Lower lobe of right lung (tissue), 2 donors: ENCODE measurements around the gene CYTH1. TPM values are rescaled to one million over a fixed set of nuclear protein-coding genes. Genes with fewer than 3 reads are reported as not detected.
A peak's percentile ranks its signal among the peaks of the same experiment; 100 is the strongest.

Source experiments
- ATAC-seq, 2 donors: fragments of 200-7000 bp; cut with Tn5 transposase; one replicate each; pipeline ENCODE4 v1.9.1; 2020 to 2022; ENCODE audit warnings: mild to moderate bottlenecking in 2 of 2, moderate library complexity in 2 of 2
- DNase-seq: peaks from one replicate; pipeline ENCODE4 v3.0.0-alpha.2; 2020
- H3K27ac ChIP-seq: fragments of 200-600 bp; one replicate; pipeline ENCODE4 v1.8.0; 2022
- H3K27me3 ChIP-seq: fragments of 200-600 bp; one replicate; pipeline ENCODE4 v1.8.0; 2022; ENCODE audit warnings: low read depth
- H3K36me3 ChIP-seq: fragments of 200-600 bp; one replicate; pipeline ENCODE4 v1.8.0; 2022; ENCODE audit warnings: mild to moderate bottlenecking
- H3K4me1 ChIP-seq: fragments of 200-600 bp; one replicate; pipeline ENCODE4 v1.8.0; 2022
- H3K4me3 ChIP-seq: fragments of 200-600 bp; one replicate; pipeline ENCODE4 v1.8.0; 2022; ENCODE audit warnings: mild to moderate bottlenecking
- H3K9me3 ChIP-seq: fragments of 200-600 bp; one replicate; pipeline ENCODE4 v1.8.0; 2022
- CTCF ChIP-seq: fragments of 200-600 bp; IDR thresholded peaks from one replicate; pipeline ENCODE4 v1.8.0; 2022; ENCODE audit warnings: antibody characterized with exemption, mild to moderate bottlenecking
- intact Hi-C: fragments of 100-400 bp; cut with DNase I; formaldehyde crosslinking; loops from one replicate; pipeline ENCODE4 v1.11.0; 2022
- total RNA-seq: library from RNA; stranded (reverse); fragmentation: NEBNext Ultra II Directional; extraction: Animal tissue kit (Norgen Biotek cat#: 25700); gene quantifications from one replicate; pipeline ENCODE4 v1.2.1, GENCODE V29; 2021
- donor health status: DM: no; HTN: yes; CAD: no; lungs with severe emphysema.

Gene CYTH1
- total RNA-seq, 1 donor from 2014 or later, result 110 TPM

DNA sequence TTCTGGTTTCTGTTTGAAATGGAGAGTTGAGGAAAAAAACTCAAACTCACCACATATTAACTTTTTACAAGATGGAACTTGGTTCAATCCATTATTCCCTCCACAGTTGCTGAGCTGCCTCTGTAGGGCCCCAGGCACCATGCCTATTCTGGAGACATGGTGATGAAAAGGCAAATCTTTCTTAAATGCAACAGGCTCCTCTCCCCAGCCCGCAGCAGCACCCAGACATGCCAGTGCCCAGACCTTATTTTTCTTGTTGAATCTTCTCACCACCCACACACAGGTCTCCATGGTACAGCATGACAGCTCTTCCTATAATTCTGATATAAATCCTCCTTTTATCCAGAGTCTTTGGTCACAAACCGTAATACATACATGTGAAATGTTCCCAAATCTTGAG is 7.6 kb downstream of the CYTH1 start:
- Histone ChIP-seq H3K9me3 (no peaks in the 10 kb centered on the region), H3K36me3 (no peaks in the 10 kb centered on the region), H3K4me3 (peak overlapping the region; percentile 22), H3K27ac (peak overlapping the region; percentile 61), H3K27me3 (no peaks in the 10 kb centered on the region), H3K4me1 (peaks cover 61% of the 10 kb centered on the region)
- no peak for TF ChIP-seq CTCF
- intact Hi-C loops, result no loop called here
- ATAC-seq (no peak), DNase-seq (no peak)

DNA sequence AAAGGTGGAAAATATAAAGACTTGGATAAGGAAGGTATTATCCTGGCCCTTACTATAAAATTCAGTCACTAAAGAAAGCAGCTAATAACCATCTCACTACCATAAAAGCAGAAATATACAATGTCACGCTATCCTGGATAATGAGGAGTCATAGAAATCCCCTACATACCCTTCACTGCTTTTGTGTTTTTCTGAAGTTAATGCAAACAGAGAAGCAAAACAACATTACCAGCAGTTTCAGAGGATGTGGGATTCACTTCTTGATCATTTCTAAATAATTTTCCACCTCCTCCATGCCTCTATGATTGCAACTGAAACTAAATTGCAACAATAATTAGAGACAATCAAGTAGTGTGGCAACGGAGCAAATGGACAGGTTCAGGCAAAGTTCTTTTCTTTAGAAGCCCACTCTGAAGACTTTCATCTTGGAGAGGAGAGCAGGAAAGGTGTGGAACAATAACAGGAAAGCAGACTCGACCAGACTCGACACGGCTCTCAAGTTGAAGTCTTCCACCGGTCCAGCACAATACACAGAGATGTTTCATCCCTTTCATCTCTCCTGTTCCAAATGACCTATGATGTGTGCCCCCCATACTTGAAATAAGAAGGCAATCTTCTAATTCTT is 10.2 kb downstream of the CYTH1 start:
- peak overlapping the region; percentile 8 for H3K4me3 ChIP-seq
- H3K27ac ChIP-seq, result no peak overlapping the region
- intact Hi-C loops, result no loop called here
- H3K36me3 ChIP-seq, result no peaks in the 10 kb centered on the region
- H3K9me3 ChIP-seq, result no peaks in the 10 kb centered on the region
- H3K4me1 ChIP-seq, result peaks cover 60% of the 10 kb centered on the region
- no peaks in the 10 kb centered on the region for H3K27me3 ChIP-seq
- ATAC-seq (no peak), DNase-seq (no peak)
- no peak for TF ChIP-seq CTCF

DNA sequence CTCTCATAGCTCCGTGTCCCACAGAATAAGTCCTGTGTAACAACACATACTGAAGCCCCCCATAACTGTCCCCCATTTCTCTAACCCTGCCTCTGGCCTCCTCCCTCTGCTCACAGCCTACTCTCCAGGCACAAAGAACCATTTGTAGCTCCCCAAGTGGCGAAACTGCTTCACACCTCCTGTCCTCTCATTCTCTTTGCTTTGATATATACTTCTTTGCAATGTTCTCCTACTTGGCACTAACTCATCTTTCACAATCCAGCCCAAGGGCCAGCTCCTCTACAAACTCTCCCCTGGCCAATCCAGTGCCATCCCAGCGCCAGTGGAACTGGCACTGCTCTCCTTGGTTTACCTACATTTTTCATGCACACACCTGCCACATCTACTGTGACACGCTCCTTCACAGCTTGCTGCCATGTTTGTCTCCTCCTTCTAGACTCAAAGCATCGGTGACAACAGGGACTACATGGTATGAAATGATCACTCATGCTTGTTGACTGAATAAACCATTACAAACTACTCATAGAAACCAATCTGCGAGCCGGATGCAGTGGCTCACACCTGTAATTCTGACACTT is 12.8 kb downstream of the CYTH1 start:
- TF ChIP-seq CTCF, result no peak
- no peak overlapping the region for H3K4me3 ChIP-seq
- ATAC-seq, result no peak
- intact Hi-C loops, result no loop called here
- H3K27me3 ChIP-seq, result no peaks in the 10 kb centered on the region
- no peaks in the 10 kb centered on the region for H3K36me3 ChIP-seq
- H3K4me1 ChIP-seq, result peaks cover 70% of the 10 kb centered on the region
- no peak for DNase-seq
- H3K9me3 ChIP-seq, result no peaks in the 10 kb centered on the region
- H3K27ac ChIP-seq, result no peak overlapping the region

GRCh38 chr17:78767806-78768205 is 14.3 kb downstream of the CYTH1 start:
- intact Hi-C loops, result no loop called here
- no peak for TF ChIP-seq CTCF
- no peaks in the 10 kb centered on the region for H3K9me3 ChIP-seq
- H3K27ac ChIP-seq, result no peak overlapping the region
- no peaks in the 10 kb centered on the region for H3K27me3 ChIP-seq
- H3K4me1 ChIP-seq, result peaks cover 68% of the 10 kb centered on the region
- DNase-seq (no peak), ATAC-seq (no peak)
- no peaks in the 10 kb centered on the region for H3K36me3 ChIP-seq
- H3K4me3 ChIP-seq, result no peak overlapping the region

GRCh38 chr17:78766743-78767294 is 15.3 kb downstream of the CYTH1 start:
- no peak for TF ChIP-seq CTCF
- Histone ChIP-seq H3K36me3 (no peaks in the 10 kb centered on the region), H3K27ac (no peak overlapping the region), H3K4me3 (no peak overlapping the region), H3K27me3 (no peaks in the 10 kb centered on the region), H3K9me3 (no peaks in the 10 kb centered on the region), H3K4me1 (peaks cover 67% of the 10 kb centered on the region)
- no peak for DNase-seq
- peak in 1 of 2 donors; percentile 31 for ATAC-seq
- intact Hi-C loops, result no loop called here
